ENCODE measurements around the gene PRRG1. TPM values are rescaled to one million over a fixed set of nuclear protein-coding genes. Genes with fewer than 3 reads are reported as not detected.
"Not testable (repeated sequence)": the region's sequence is repeated elsewhere in the genome, so short reads cannot be mapped to it uniquely, and the experiment has no call there.

PRRG1 gene
- total and polyA plus RNA-seq, 2 of the 13 experiments (the other 11 are each of a cell fraction or from before 2014, with no cell fraction given), result 5.0 to 11.0 TPM

DNA sequence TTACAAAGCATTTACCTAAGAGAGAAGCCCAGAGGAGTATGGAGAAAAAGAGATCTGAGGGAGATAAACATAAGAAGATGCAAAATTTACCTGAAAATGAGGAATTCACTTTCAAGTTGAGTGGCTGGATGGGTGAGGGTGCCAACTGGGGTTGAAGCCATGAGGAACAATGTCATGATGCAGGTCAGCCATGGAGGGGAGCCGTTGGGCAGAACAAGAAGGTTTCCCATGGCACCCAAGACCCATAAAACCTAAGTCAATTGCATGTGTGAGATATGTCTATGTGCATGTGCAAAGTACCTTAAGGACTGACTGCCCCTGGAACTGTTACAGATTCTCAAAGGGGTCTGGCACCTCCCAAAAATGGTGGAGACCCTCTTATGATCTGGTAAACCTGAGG is 46.6 kb upstream of the PRRG1 start:
- Histone ChIP-seq H3K4me3 (replicated peaks in 1 of 3; ENCODE audit: insufficient read depth in 1 of 3, low read depth in 2 of 3, low read length in 3 of 3) (no peak overlapping the region), H3K9me3 (ENCODE audit: low read length) (no peaks in the 10 kb centered on the region), H3K79me2 (ENCODE audit: insufficient read depth, low read length) (no peaks in the 10 kb centered on the region), H4K20me1 (ENCODE audit: insufficient read depth, low read length) (no peaks in the 10 kb centered on the region), H3K27ac (ENCODE audit: extremely low read length, insufficient read depth, low read length) (no peak overlapping the region), H3K27me3 (ENCODE audit: control insufficient read depth in 1 of 2, insufficient read depth in 2 of 2, low read length in 2 of 2) (no peaks in the 10 kb centered on the region), H3K4me2 (ENCODE audit: low read depth, low read length) (no peak overlapping the region), H2AFZ (ENCODE audit: low read length) (no peak overlapping the region), H3K9ac (ENCODE audit: insufficient read depth, low read depth, low read length) (no peak overlapping the region), H3K4me1 (ENCODE audit: insufficient read depth, low read length) (no peaks in the 10 kb centered on the region), H3K36me3 (replicated peaks in 1 of 2; ENCODE audit: control insufficient read depth in 1 of 2, insufficient read depth in 2 of 2, low read length in 2 of 2) (no peaks in the 10 kb centered on the region)
- FAIRE-seq, result no peak
- ATAC-seq, result peak; percentile 64
- CTCF ChIA-PET (ENCODE audit: low intra/inter-chr PET ratio, low total read pairs), result no interaction called here
- peak; percentile 7 for DNase-seq (ENCODE audit: low spot score)
- intact Hi-C loops (cut with micrococcal nuclease; ENCODE audit: unreplicated experiment), result no loop called here
- TF ChIP-seq STAG1 (CRISPR knock-in tag; IDR thresholded peaks at IDR 0.05) (peak; percentile 64), ZNF883 (CRISPR knock-in tag; IDR thresholded peaks at IDR 0.05; ENCODE audit: not compliant biosample characterization) (no peak), ZNF547 (CRISPR knock-in tag; IDR thresholded peaks at IDR 0.05) (no peak), SATB2 (CRISPR knock-in tag; IDR thresholded peaks at IDR 0.05) (no peak), SMC3 (IDR thresholded peaks at IDR 0.05; ENCODE audit: low read length) (peak; percentile 36; the same call in 1 of the 2 replicates)
- TF ChIP-seq, protein P1, sequence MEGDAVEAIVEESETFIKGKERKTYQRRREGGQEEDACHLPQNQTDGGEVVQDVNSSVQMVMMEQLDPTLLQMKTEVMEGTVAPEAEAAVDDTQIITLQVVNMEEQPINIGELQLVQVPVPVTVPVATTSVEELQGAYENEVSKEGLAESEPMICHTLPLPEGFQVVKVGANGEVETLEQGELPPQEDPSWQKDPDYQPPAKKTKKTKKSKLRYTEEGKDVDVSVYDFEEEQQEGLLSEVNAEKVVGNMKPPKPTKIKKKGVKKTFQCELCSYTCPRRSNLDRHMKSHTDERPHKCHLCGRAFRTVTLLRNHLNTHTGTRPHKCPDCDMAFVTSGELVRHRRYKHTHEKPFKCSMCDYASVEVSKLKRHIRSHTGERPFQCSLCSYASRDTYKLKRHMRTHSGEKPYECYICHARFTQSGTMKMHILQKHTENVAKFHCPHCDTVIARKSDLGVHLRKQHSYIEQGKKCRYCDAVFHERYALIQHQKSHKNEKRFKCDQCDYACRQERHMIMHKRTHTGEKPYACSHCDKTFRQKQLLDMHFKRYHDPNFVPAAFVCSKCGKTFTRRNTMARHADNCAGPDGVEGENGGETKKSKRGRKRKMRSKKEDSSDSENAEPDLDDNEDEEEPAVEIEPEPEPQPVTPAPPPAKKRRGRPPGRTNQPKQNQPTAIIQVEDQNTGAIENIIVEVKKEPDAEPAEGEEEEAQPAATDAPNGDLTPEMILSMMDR (CRISPR knock-in tag; IDR thresholded peaks at IDR 0.05), result peak; percentile 57
- BruUV-seq (replicated peaks), result no TSS peak
- in situ Hi-C loops (cut with HindIII; ENCODE audit: extremely low pct_ligation_motif_present, low pct_unique_long_range_greater_than_20kb), result no loop called here
- no CpG with 5 or more reads among the region's 1 CpG for WGBS (ENCODE audit: low lambda C conversion rate)
- POLR2A ChIA-PET, result no interaction called here

DNA sequence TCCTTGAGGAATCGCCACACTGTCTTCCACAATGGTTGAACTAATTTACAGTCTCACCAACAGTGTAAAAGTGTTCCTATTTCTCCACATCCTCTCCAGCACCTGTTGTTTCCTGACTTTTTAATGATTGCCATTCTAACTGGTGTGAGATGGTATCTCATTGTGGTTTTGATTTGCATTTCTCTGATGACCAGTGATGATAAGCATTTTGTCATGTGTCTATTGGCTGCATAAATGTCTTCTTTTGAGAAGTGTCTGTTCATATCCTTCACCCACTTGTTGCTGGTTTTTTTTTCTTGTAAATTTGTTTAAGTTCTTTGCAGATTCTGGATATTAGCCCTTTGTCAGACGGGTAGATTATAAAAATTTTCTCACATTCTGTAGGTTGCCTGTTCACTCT is 43.9 kb upstream of the PRRG1 start:
- H2AFZ ChIP-seq (ENCODE audit: low read length); ATAC-seq; FAIRE-seq: not testable (repeated sequence)

More for the DNA sequence above, 43.9 kb upstream of the PRRG1 start:
- 50% methylated on average over 1 of the region's 2 CpGs for WGBS (ENCODE audit: low lambda C conversion rate)
- intact Hi-C loops (cut with micrococcal nuclease; ENCODE audit: unreplicated experiment); H3K9me3 ChIP-seq (ENCODE audit: low read length); H3K4me2 ChIP-seq (ENCODE audit: low read depth, low read length); H3K36me3 ChIP-seq (replicated peaks in 1 of 2; ENCODE audit: control insufficient read depth in 1 of 2, insufficient read depth in 2 of 2, low read length in 2 of 2); POLR2A ChIA-PET; H3K9ac ChIP-seq (ENCODE audit: insufficient read depth, low read depth, low read length); in situ Hi-C loops (cut with HindIII; ENCODE audit: extremely low pct_ligation_motif_present, low pct_unique_long_range_greater_than_20kb); H3K4me1 ChIP-seq (ENCODE audit: insufficient read depth, low read length); CTCF ChIA-PET (ENCODE audit: low intra/inter-chr PET ratio, low total read pairs); H4K20me1 ChIP-seq (ENCODE audit: insufficient read depth, low read length); H3K27me3 ChIP-seq (ENCODE audit: control insufficient read depth in 1 of 2, insufficient read depth in 2 of 2, low read length in 2 of 2); DNase-seq (ENCODE audit: low spot score); BruUV-seq (replicated peaks); H3K27ac ChIP-seq (ENCODE audit: extremely low read length, insufficient read depth, low read length); H3K4me3 ChIP-seq (replicated peaks in 1 of 3; ENCODE audit: insufficient read depth in 1 of 3, low read depth in 2 of 3, low read length in 3 of 3); H3K79me2 ChIP-seq (ENCODE audit: insufficient read depth, low read length): not testable (repeated sequence)

Measured in HepG2 (cell line).